HG03097 (cell line): ENCODE results near the gene STAC2.
"Not testable (repeated sequence)": the region's sequence is repeated elsewhere in the genome, so short reads cannot be mapped to it uniquely, and the experiment has no call there.

Experiments used
- ATAC-seq: cut with Tn5 transposase; IDR thresholded peaks from one replicate; pipeline ENCODE4 v1.9.1; 2021; ENCODE audit not compliant: unreplicated experiment, low FRiP score

Gene STAC2

GRCh38 chr17:39225308-39225958, at the start of gene STAC2:
TSS of gene STAC2 (minus strand) at chr17:39225945. CDS start at chr17:39225502, 443 bp downstream.
- ATAC-seq = no peak

- no peak for ATAC-seq
These were observed 45.8 kb upstream of the STAC2 start for GRCh38 chr17:39271546-39271945.

GRCh38 chr17:39270923-39271322, 45.2 kb upstream of the STAC2 start:
- no peak for ATAC-seq

- ATAC-seq = no peak
These were observed 38.4 kb upstream of the STAC2 start for GRCh38 chr17:39264119-39264518.

- no peak for ATAC-seq
These were observed 35.5 kb upstream of the STAC2 start for GRCh38 chr17:39261286-39261685.

- ATAC-seq = no peak
These were observed 27.2 kb upstream of the STAC2 start for GRCh38 chr17:39252788-39253460.

GRCh38 chr17:39251997-39252396, 26.3 kb upstream of the STAC2 start:
- ATAC-seq = no peak

- not testable (repeated sequence) for ATAC-seq
These were observed 24.3 kb upstream of the STAC2 start for GRCh38 chr17:39250076-39250475.

- ATAC-seq = no peak
These were observed 20.5 kb upstream of the STAC2 start for GRCh38 chr17:39246274-39246673.

- ATAC-seq = peak; percentile 66
These were observed 19.1 kb upstream of the STAC2 start for GRCh38 chr17:39244600-39245570.

- no peak for ATAC-seq
These were observed 18.4 kb upstream of the STAC2 start for GRCh38 chr17:39244016-39244599.

GRCh38 chr17:39243155-39243554, 17.4 kb upstream of the STAC2 start:
- no peak for ATAC-seq

- ATAC-seq = no peak
These were observed 14.9 kb upstream of the STAC2 start for GRCh38 chr17:39240631-39241030.

- no peak for ATAC-seq
These were observed 14.0 kb upstream of the STAC2 start for GRCh38 chr17:39239640-39240314.

GRCh38 chr17:39238311-39238972, 12.7 kb upstream of the STAC2 start:
- ATAC-seq = no peak

GRCh38 chr17:39237586-39237985, 11.8 kb upstream of the STAC2 start:
- no peak for ATAC-seq

GRCh38 chr17:39236981-39237441, 11.3 kb upstream of the STAC2 start:
- ATAC-seq = no peak

GRCh38 chr17:39236450-39236927, 10.7 kb upstream of the STAC2 start:
- no peak for ATAC-seq
